HG03354 (cell line): ENCODE data around the gene ELP6.
"Not testable (repeated sequence)": the region's sequence is repeated elsewhere in the genome, so short reads cannot be mapped to it uniquely, and the experiment has no call there.

Experiments used
- ATAC-seq: cut with Tn5 transposase; IDR thresholded peaks from one replicate; pipeline ENCODE4 v1.9.1; 2021; ENCODE audit warnings: mild to moderate bottlenecking; ENCODE audit not compliant: unreplicated experiment, poor library complexity, severe bottlenecking

The ELP6 gene

GRCh38 chr3:47515100-47515499 lies 1.6 kb upstream of the ELP6 start:
- ATAC-seq, result no peak

GRCh38 chr3:47512416-47513124 lies 942 bp downstream of the ELP6 start:
- ATAC-seq, result no peak

DNA sequence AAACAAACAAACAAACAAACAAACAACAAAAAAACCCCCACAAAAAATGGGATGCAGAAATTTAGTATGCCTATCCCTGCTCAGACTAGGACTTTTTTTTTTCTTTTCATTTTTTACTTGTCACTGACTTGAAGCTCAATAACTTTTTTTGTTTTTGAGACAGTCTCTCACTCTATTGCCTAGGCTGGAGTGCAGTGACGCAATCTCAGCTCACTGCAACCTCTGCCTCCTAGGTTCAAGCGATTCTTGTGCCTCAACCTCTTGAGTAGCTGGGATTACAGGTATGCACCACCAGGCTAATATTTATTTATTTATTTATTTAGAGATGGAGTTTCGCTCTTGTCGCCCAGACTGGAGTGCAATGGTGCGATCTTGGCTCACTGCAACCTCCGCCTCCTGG lies 8.2 kb downstream of the ELP6 start:
- not testable (repeated sequence) for ATAC-seq

DNA sequence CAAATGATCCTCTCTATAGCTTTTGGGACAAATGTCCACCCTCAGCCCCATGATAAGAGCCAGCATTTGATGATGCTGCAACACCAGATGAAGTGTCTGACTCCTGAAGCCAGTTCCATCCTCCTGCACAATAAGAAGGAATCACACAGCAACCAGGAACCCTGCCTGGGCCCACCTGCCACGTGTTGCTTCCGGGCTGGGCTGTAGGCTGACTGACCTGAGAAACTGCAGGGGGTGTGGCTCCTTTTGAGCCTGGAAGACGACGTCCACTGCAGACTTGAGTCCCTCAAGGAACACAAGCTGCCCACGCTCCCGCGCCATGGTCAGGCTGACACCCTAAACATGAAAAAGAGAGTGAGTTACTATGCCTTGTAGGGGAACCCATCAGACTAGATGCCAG lies 9.4 kb downstream of the ELP6 start:
- ATAC-seq, result no peak

GRCh38 chr3:47503033-47503432 lies 10.5 kb downstream of the ELP6 start:
- no peak for ATAC-seq

GRCh38 chr3:47496892-47497291 lies 16.6 kb downstream of the ELP6 start:
- ATAC-seq, result no peak

DNA sequence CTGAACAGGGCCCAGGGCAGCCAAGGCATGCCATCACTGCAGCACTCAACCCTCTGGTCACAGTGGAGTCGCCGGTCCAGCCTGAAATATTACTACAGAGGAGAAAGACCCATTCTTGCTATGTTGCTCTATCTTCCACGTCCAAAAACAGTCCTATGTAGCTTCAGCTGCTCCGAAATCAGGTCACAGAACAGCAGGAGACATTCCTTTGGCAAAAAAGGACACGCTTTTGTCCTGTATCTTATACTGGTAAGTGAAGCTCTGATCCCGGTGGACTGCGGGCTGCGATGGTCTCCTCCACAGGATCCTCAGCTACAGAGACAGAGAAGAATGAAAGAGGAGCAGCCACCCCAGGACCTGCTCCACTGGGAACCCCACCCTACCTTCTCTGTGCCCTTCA lies 17.6 kb downstream of the ELP6 start:
- ATAC-seq, result no peak

- ATAC-seq, result no peak
These were observed 18.4 kb downstream of the ELP6 start for GRCh38 chr3:47495111-47495510.

DNA sequence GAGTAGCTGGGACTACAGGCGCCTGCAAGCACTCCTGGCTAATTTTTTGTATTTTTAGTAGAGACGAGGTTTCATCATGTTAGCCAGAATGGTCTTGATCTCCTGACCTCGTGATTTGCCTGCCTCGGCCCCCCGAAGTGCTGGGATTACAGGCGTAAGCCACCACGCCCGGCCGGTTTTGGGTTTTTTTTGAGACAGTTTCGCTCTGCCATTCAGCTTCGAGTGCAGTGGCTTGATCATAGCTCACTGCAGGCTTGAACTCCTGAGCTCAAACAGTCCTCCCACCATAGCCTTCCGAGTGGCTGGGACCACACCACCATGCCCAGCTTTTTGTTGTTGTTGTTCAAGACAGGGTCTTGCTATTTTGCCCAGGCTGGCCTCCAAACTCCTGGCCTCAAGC lies 21.7 kb downstream of the ELP6 start:
- no peak for ATAC-seq

GRCh38 chr3:47491186-47491585 lies 22.3 kb downstream of the ELP6 start:
- no peak for ATAC-seq

DNA sequence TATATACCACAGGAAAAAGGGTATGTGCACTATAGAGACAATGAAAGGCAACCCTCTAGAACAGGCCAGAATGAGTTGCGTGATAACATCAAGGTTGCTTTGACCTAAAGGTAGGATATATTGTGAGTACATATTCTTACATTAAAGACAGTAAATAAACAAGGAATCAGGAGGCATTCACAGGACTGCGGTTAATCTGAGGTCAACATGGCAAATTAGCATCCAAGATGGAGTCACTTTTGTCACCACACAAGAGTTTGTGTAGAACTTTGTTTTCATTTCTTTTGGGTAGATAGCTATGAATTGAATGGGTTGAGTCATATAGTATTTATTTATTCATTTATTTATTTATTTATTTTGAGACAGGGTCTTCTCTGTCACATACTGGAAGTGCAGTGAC lies 26.2 kb downstream of the ELP6 start:
- ATAC-seq, result no peak

- no peak for ATAC-seq
These were observed 27.7 kb downstream of the ELP6 start for GRCh38 chr3:47485812-47486211.

GRCh38 chr3:47482366-47482765 lies 31.1 kb downstream of the ELP6 start:
- ATAC-seq, result no peak

- ATAC-seq, result not testable (repeated sequence)
These were observed 31.7 kb downstream of the ELP6 start for GRCh38 chr3:47481763-47482162.

GRCh38 chr3:47480267-47480666 lies 33.2 kb downstream of the ELP6 start:
- not testable (repeated sequence) for ATAC-seq

GRCh38 chr3:47479826-47480160 lies 33.7 kb downstream of the ELP6 start:
- no peak for ATAC-seq

DNA sequence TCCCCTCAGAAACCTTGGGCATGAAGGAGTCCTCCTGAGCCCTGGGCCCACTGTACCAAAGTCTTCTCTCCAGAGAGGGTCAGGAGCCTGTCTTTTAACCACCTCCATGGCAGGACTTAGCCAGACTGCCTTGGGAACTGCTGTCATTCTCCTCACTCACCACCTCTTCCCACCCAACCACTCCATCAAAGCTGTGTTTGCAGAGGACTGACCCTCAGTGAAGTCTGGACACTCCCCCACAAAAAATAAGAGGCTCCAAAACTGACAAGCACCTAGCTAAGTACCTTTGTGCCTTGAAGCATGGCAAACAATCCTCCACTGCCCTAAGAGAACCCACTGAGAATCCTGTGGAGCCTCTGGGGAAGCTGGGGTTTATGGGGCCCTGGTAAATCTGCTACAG lies 35.5 kb downstream of the ELP6 start:
- no peak for ATAC-seq

DNA sequence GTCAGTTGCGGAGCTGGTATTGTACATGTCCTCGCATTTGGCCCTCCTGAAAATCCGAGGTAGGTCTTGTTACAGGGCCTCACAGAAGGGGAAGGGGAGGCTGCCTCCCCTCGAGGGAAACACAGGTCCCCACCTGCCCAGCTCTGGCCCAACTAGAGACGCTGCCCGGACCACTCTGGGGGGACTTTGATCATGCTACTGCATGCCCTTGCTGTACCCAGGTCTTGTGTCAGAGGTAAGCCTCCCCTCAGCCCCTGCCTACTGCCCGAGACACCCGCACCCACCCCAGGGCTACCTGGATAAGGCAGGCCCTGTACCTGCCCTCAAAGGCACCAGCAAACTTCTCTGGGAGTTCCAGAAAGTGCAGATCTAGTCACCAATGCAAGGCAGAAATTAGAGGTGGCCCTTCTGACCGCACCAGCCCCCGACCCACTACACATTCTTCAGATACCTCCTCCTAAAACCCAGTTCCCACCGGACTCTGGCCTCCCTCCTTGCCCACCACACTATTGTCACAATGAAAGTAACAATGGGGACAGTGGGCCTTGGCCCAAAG lies 36.8 kb downstream of the ELP6 start:
- no peak for ATAC-seq

DNA sequence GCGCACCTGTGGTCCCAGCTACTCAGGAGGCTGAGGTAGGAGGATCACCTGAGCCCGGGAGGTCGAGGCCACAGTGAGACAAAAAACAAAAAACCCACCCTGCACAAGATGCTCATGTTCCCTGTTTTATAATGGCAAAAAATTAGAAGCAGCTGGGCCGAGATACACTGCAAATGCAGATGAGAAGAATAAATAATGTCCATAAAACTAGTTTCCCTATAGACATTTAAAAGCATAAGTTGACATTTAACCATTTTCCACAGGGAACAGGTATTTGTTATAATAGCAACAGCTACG lies 37.2 kb downstream of the ELP6 start:
- ATAC-seq, result no peak

DNA sequence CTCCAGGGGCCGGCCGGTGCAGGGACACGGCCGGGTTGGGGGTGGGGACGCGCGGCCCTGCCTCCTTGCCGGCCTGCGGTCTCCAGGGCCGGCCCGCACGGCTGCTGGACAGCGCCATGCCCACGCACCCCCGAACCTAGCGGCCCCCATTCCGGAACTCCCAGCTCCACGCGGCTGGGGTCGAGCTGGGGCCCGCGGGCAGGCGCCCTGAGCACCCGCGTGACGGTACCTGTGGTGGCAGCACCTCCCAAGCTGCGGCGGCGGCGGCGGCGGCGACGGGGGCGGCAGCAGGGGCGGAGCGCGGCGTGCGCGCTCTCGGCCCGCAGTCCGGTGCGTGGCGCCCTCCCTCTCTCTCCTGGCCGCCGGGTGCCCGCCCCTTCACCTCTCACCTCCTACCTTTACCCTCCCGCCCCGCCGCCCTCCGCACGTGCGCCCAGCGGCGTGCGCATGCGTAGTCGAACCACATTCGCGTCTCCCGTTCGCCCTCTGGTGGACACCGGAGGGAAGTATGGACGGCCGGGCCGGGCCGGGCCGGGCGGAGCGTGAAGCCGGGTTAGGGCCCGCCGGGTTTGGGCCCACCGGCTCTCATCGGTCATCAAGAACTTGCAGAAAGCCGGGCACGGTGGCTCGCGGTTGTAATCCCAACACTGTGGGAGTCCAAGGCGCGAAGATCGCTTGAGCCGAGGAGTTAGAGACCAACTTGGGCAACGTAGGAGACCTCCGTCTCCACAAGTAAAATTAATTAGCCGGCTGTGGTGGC lies 37.8 kb downstream of the ELP6 start, which contains the start of gene SCAP:
TSS of gene SCAP (minus strand) at position 372 of the 760 bp plus-strand sequence. CDS start 32,948 bp downstream, outside the sequence.
- ATAC-seq, result peak; percentile 94

DNA sequence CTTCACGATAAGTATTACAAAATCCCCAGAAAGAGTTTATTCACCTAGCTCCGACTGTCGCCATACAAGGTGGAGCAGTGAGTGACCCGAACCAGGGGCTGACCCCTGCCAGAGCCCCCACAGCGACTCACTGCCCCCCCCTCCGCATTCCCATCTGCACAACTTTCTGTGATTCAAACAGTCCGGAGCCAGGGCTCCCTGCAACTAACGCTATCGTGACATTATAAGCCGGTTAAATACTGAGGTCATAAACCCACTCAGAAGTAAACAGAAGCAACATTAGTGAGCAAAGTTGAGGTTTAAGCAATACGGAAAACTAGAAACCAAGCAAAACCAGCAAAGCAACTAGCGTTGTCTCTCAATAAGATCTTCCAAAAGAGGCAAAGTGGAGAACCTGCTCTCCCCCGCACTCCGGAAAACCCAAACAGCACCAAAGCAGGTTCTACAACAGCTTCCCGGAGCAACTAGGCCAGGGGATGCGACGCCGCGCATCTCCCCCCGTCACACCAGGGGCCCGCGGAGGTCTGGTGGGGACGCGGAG lies 38.4 kb downstream of the ELP6 start:
- ATAC-seq, result peak; percentile 2
